Measurements from ENCODE around the gene SLC22A2. TPM values are rescaled to one million over a fixed set of nuclear protein-coding genes. Genes with fewer than 3 reads are reported as not detected.

SLC22A2 gene
- total RNA-seq, 1 donor from 2014 or later, result not detected

DNA sequence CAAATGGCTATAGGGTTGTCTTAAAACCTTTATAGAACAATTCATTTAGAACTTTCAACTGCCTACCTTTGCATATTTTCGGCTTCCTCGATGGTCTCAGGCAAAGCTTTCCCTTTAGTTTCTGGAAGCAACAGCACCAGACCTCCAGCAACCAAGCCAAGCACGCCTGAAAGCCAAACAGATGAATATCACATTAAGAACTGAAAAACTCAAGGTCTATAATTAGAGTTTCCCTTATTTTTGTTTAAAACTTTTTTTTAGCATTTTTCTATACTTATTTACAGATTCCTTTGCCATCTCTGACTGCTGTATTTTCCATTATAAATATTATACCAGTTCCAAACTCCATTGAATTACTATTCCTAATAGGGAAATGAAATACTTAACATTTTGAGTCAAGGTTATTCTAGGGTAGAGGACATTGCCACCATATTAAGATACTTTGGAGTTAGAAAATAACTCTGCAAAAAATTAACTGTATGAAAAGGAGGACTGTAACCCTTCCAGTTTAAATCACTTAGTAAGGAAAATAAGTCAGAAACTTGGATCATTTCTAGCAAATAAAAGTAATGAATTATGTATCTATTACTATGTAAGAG is 33.9 kb downstream of the SLC22A2 start:
- Histone ChIP-seq H3K36me3 (no peaks in the 10 kb centered on the region), H3K27ac (no peak overlapping the region), H3K4me3 (no peak overlapping the region), H3K27me3 (no peaks in the 10 kb centered on the region), H2AFZ (replicated peaks) (no peak overlapping the region), H3F3A (ENCODE audit: low read depth) (no peaks in the 10 kb centered on the region), H3K9ac (no peak overlapping the region), H3K9me3 (ENCODE audit: low read depth) (no peaks in the 10 kb centered on the region), H4K20me1 (ENCODE audit: low read depth) (no peaks in the 10 kb centered on the region), H3K79me2 (ENCODE audit: low read depth) (no peaks in the 10 kb centered on the region), H3K4me1 (no peaks in the 10 kb centered on the region), H3K4me2 (no peak overlapping the region)
- TF ChIP-seq CTCF (IDR thresholded peaks at IDR 0.05), result no peak
- no peak for TF ChIP-seq EZH2phosphoT487 (IDR thresholded peaks at IDR 0.05)
- TF ChIP-seq EZH2 (IDR thresholded peaks at IDR 0.05), result no peak
- no peak for DNase-seq (ENCODE audit: low spot score)
- Mint-ChIP-seq H3K36me3 (no peaks in the 10 kb centered on the region), H3K4me1 (peaks cover 6% of the 10 kb centered on the region), H3K9me3 (peaks cover 5% of the 10 kb centered on the region), H3K27me3 (ENCODE audit: insufficient read depth, low read depth) (peaks cover 4% of the 10 kb centered on the region), H3K27ac (no peak overlapping the region), H3K4me3 (no peak overlapping the region)

- Histone ChIP-seq H2AFZ (replicated peaks) (no peak overlapping the region), H3K4me2 (no peak overlapping the region), H3F3A (ENCODE audit: low read depth) (no peaks in the 10 kb centered on the region), H3K9ac (no peak overlapping the region), H3K4me1 (no peaks in the 10 kb centered on the region), H3K27me3 (no peaks in the 10 kb centered on the region), H4K20me1 (ENCODE audit: low read depth) (no peaks in the 10 kb centered on the region), H3K4me3 (no peak overlapping the region), H3K79me2 (ENCODE audit: low read depth) (no peaks in the 10 kb centered on the region), H3K27ac (no peak overlapping the region), H3K36me3 (no peaks in the 10 kb centered on the region), H3K9me3 (ENCODE audit: low read depth) (no peaks in the 10 kb centered on the region)
- peaks cover 4% of the 10 kb centered on the region for H3K27me3 Mint-ChIP-seq (ENCODE audit: insufficient read depth, low read depth)
- no peaks in the 10 kb centered on the region for H3K9me3 Mint-ChIP-seq
- H3K36me3 Mint-ChIP-seq, result no peaks in the 10 kb centered on the region
- TF ChIP-seq EZH2 (IDR thresholded peaks at IDR 0.05) (no peak), EZH2phosphoT487 (IDR thresholded peaks at IDR 0.05) (no peak), CTCF (IDR thresholded peaks at IDR 0.05) (no peak)
- H3K4me3 Mint-ChIP-seq, result no peak overlapping the region
- no peak overlapping the region for H3K27ac Mint-ChIP-seq
- H3K4me1 Mint-ChIP-seq, result peaks cover 6% of the 10 kb centered on the region
- no peak for DNase-seq (ENCODE audit: low spot score)
Observed at GRCh38 chr6:160222491-160222890, 36.1 kb downstream of the SLC22A2 start.

DNA sequence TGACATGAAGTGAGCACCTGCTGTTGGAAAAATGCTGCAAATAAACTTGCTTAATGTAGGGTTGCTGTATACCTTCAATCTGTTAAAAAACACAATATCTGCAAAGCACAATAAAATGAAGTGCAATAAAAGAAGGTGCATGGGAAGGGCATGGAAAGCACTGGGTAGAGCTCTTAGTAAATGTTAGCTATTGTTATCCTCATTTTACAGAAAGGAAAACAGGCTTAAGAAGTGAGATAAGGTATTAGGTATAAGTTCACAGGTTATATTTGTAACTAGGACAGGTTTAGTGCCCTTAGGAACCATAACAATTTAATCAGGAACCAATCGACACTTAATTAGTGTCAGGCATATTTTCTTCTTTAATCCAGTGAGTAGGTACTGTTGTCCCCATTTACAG is 36.7 kb downstream of the SLC22A2 start:
- H3K4me1 ChIP-seq, result no peaks in the 10 kb centered on the region
- no peak overlapping the region for H3K4me2 ChIP-seq
- no peaks in the 10 kb centered on the region for H3K27me3 ChIP-seq
- Mint-ChIP-seq H3K4me1 (peaks cover 6% of the 10 kb centered on the region), H3K4me3 (no peak overlapping the region), H3K27me3 (ENCODE audit: insufficient read depth, low read depth) (peaks cover 4% of the 10 kb centered on the region), H3K9me3 (no peaks in the 10 kb centered on the region), H3K27ac (no peak overlapping the region), H3K36me3 (no peaks in the 10 kb centered on the region)
- H3K79me2 ChIP-seq (ENCODE audit: low read depth), result no peaks in the 10 kb centered on the region
- TF ChIP-seq EZH2phosphoT487 (IDR thresholded peaks at IDR 0.05) (no peak), CTCF (IDR thresholded peaks at IDR 0.05) (no peak), EZH2 (IDR thresholded peaks at IDR 0.05) (no peak)
- no peak overlapping the region for H3K9ac ChIP-seq
- H3K4me3 ChIP-seq, result no peak overlapping the region
- no peaks in the 10 kb centered on the region for H3F3A ChIP-seq (ENCODE audit: low read depth)
- H3K36me3 ChIP-seq, result no peaks in the 10 kb centered on the region
- H3K27ac ChIP-seq, result no peak overlapping the region
- no peak overlapping the region for H2AFZ ChIP-seq (replicated peaks)
- no peak for DNase-seq (ENCODE audit: low spot score)
- no peaks in the 10 kb centered on the region for H3K9me3 ChIP-seq (ENCODE audit: low read depth)
- H4K20me1 ChIP-seq (ENCODE audit: low read depth), result no peaks in the 10 kb centered on the region
